RWPE2 (cell line): ENCODE measurements around the gene ZBTB46.

Experiments
- ATAC-seq: fragments of 200-7000 bp; cut with Tn5 transposase; 3 replicates; pipeline ENCODE4 v1.9.1; 2021; ENCODE audit warnings: low read depth
- DNase-seq: peaks from one replicate; pipeline ENCODE4 v3.0.0-alpha.2; 2020; ENCODE audit warnings: low spot score
- H3K27ac ChIP-seq: fragments of 450-650 bp; 2 replicates; pipeline ENCODE4 v1.5.1; 2017; ENCODE audit warnings: mild to moderate bottlenecking; ENCODE audit not compliant: poor library complexity, severe bottlenecking
- H3K27me3 ChIP-seq: fragments of 250-450 bp; sonication (Bioruptor Pico); 2 replicates; pipeline ENCODE4 v1.5.1; 2021; ENCODE audit warnings: mild to moderate bottlenecking, moderate library complexity; ENCODE audit not compliant: insufficient read depth, poor library complexity, severe bottlenecking
- H3K36me3 ChIP-seq: fragments of 250-450 bp; sonication (Bioruptor Pico); 2 replicates; pipeline ENCODE4 v1.5.1; 2020; ENCODE audit warnings: low read depth, mild to moderate bottlenecking, moderate library complexity
- H3K4me1 ChIP-seq: fragments of 250-450 bp; sonication (Bioruptor Pico); 2 replicates; pipeline ENCODE4 v1.5.1; 2021; ENCODE audit warnings: mild to moderate bottlenecking, moderate library complexity; ENCODE audit not compliant: insufficient read depth, poor library complexity, severe bottlenecking
- H3K4me3 ChIP-seq: fragments of 250-450 bp; sonication (Bioruptor Pico); 2 replicates; pipeline ENCODE4 v1.5.1; 2021; ENCODE audit warnings: mild to moderate bottlenecking, moderate library complexity; ENCODE audit not compliant: severe bottlenecking
- H3K9me3 ChIP-seq: fragments of 250-450 bp; sonication (Bioruptor Pico); 2 replicates; pipeline ENCODE4 v1.5.1; 2021; ENCODE audit warnings: mild to moderate bottlenecking, moderate library complexity; ENCODE audit not compliant: severe bottlenecking
- TF ChIP-seq, protein P1 (sequence below): fragments of 450-650 bp; IDR thresholded peaks from one replicate; pipeline ENCODE4 v1.5.1; 2017; ENCODE audit warnings: mild to moderate bottlenecking, moderate library complexity; ENCODE audit not compliant: poor library complexity, severe bottlenecking

ZBTB46 gene

DNA sequence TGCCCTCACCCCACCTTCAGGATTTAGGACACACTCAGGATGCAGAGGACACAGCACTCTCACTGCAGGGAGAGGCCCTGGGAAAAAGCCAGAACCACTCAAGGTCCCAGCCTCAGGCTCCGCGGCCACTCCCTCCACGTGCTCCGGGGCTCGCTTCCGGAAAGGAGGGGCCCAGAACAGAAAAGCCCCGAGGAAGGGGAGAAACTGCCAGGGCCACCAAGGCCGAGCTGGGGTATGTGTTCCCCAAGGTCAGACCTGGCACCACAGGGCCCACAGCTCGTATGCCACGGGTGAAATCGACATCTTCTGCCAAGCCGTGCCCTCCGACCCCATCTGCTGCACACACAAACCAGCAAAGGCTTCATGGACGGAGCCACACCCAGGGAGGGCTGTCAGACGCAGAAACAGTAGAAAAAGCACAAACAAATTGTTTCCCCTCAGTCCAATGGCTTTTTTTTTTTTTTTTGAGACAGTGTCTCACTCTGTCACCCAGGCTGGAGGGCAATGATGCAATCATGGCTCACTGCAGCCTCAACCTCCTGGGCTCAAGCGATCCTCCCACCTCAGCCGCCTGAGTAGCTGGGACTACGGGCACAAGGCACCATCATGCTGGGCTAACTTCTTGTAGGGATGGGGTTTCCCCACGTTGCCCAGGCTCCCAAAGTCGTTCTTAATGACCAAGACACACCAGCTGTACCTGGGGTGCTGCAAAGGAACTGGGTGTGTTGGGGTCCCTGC is 58.1 kb downstream of the ZBTB46 start:
- ATAC-seq (no peak), DNase-seq (no peak)
- TF ChIP-seq, protein P1, sequence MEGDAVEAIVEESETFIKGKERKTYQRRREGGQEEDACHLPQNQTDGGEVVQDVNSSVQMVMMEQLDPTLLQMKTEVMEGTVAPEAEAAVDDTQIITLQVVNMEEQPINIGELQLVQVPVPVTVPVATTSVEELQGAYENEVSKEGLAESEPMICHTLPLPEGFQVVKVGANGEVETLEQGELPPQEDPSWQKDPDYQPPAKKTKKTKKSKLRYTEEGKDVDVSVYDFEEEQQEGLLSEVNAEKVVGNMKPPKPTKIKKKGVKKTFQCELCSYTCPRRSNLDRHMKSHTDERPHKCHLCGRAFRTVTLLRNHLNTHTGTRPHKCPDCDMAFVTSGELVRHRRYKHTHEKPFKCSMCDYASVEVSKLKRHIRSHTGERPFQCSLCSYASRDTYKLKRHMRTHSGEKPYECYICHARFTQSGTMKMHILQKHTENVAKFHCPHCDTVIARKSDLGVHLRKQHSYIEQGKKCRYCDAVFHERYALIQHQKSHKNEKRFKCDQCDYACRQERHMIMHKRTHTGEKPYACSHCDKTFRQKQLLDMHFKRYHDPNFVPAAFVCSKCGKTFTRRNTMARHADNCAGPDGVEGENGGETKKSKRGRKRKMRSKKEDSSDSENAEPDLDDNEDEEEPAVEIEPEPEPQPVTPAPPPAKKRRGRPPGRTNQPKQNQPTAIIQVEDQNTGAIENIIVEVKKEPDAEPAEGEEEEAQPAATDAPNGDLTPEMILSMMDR, result no peak
- H3K4me1 ChIP-seq, result no peaks in the 10 kb centered on the region
- H3K36me3 ChIP-seq, result no peaks in the 10 kb centered on the region
- H3K9me3 ChIP-seq, result no peaks in the 10 kb centered on the region
- no peak overlapping the region for H3K4me3 ChIP-seq
- H3K27me3 ChIP-seq, result peaks cover 17% of the 10 kb centered on the region
- H3K27ac ChIP-seq, result no peak overlapping the region

DNA sequence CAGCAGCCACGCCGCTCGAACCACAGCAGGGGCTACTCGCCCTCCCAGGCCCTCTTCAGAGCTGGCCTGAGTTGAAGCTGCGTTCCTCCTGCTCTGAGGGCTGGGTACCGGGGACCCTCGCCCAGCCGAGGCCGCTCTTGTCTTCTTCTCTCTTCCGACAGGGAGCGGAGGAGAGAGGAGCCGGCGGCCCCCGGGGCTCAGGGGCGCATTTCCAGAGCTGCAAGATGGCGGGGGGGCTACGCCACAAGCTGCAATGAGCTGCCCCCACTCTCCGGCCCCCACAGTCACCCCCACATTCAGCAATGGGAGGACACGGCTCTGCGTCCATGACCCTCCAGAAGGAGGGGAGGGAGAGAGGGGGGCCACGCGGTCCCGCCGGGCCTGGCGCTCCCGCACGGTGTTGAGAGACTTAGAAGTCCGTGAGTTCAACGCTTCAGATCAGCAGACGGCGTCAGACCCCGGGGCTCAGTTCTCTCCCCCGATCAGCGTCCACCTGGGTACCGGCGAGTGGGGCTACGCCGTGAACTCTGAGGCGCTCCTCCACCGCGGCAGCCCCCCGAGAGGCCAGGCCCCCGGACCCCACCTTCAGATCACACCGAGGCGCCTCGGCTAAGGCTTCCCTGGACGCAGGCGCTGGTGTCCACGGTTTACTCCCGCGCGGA is 59.9 kb downstream of the ZBTB46 start:
- no peak overlapping the region for H3K27ac ChIP-seq
- no peaks in the 10 kb centered on the region for H3K9me3 ChIP-seq
- DNase-seq, result no peak
- peaks cover 17% of the 10 kb centered on the region for H3K27me3 ChIP-seq
- no peaks in the 10 kb centered on the region for H3K36me3 ChIP-seq
- H3K4me3 ChIP-seq, result no peak overlapping the region
- H3K4me1 ChIP-seq, result no peaks in the 10 kb centered on the region
- no peak for ATAC-seq
- TF ChIP-seq, protein P1, result no peak

DNA sequence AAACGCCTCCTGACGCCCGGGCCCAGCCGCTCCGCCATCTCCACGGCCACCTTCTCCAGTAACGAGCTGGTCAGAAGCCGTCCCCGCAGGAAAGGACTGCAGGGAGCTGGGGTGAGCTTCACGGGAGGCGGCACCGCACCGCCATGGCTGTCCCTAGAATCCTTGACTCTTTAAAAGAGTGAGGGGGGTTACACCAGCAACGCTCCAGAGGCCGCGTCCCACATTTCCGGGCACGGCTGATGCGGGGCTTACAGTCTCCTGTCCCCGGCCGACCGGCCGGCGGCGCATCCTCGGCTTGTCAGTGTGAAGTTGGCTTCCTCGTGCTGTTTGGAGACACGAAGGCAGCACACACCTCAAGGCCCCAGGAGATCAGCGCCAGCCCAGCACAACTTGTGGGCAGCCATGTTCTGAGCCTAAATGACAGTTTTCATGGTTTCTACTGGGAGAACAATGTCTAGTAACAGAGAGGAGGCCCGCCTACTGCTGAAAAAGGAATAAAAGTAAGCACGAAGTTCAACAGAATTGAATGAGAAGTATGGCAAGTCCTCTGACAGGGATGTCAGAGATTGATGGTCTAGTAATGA is 61.1 kb downstream of the ZBTB46 start:
- no peaks in the 10 kb centered on the region for H3K4me1 ChIP-seq
- H3K9me3 ChIP-seq, result no peaks in the 10 kb centered on the region
- ATAC-seq, result no peak

DNA sequence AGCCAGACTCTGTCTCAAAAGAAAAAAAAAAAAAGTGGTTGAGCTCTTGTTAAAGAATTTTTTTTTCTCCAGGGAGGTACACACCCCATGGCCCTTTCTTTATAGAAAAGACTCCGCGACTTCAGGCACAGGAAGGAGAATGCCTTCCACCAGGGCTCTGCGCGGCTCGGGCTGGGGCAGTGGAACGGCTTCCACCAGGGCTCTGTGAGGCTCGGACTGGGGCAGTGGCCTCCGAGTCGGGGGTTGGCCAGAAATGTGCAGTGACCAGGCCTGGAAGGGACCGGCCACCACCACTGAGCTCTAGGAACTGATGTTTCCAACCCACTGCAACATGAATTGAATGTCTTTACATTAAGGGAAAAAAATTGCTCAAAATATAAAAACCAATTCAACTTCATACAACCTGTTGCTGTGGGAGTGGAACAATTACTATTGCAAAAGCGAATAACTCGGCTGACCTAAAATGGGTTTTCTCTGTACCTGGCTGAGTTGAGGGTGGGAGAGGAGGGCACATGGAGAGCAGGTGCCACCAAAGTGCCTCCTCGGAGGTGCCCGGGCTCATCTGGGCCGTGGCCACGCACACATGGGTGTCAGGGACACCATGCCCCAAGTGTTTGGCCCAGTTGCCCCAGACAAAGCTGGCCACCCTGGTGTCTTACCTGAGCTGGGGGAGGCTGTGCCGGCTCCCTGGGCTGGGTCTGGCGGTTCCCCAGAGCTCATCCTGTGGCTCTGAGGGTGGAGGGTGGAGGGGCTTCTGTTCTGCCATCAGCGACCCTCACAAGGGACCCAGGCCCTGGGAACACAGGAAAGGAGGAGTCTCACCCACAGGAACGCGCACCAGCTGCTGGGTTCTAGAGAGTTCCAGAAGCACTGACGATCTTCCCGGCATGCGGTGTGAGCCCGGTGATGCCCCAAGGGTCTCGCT is 62.2 kb downstream of the ZBTB46 start:
- no peak overlapping the region for H3K27ac ChIP-seq
- no peak overlapping the region for H3K4me3 ChIP-seq
- H3K4me1 ChIP-seq, result no peaks in the 10 kb centered on the region
- H3K27me3 ChIP-seq, result no peaks in the 10 kb centered on the region
- TF ChIP-seq, protein P1, result no peak
- H3K36me3 ChIP-seq, result no peaks in the 10 kb centered on the region
- H3K9me3 ChIP-seq, result no peaks in the 10 kb centered on the region
- ATAC-seq, result no peak
- DNase-seq, result no peak

More for the DNA sequence above, 61.1 kb downstream of the ZBTB46 start:
- Histone ChIP-seq H3K4me3 (no peak overlapping the region), H3K27ac (no peak overlapping the region), H3K36me3 (no peaks in the 10 kb centered on the region), H3K27me3 (peaks cover 10% of the 10 kb centered on the region)
- no peak for DNase-seq
- TF ChIP-seq, protein P1, result no peak
